MM.1S (cell line): Measurements from ENCODE around the gene THOC1.
"Not testable (repeated sequence)": the region's sequence is repeated elsewhere in the genome, so short reads cannot be mapped to it uniquely, and the experiment has no call there.

Experiments
- DNase-seq: peaks from one replicate; pipeline ENCODE4 v3.0.0-alpha.2; 2015
- H2AFZ ChIP-seq: fragments of 300-600 bp; sonication (generic); 2 replicates; pipeline ENCODE4 v1.6.0; 2016; ENCODE audit warnings: antibody characterized with exemption, low read length
- H3F3A ChIP-seq: fragments of 300-600 bp; sonication (generic); 2 replicates; pipeline ENCODE4 v1.6.1; 2016; ENCODE audit warnings: mild to moderate bottlenecking, antibody characterized with exemption, low read length, moderate library complexity, mixed read lengths; ENCODE audit not compliant: insufficient read depth
- H3K27ac ChIP-seq: fragments of 300-600 bp; sonication (generic); 2 replicates; pipeline ENCODE4 v1.5.1; 2016; ENCODE audit warnings: mild to moderate bottlenecking, low read length
- H3K27me3 ChIP-seq: fragments of 300-600 bp; sonication (generic); replicated peaks from 2 replicates; pipeline ENCODE4 v1.6.0; 2016; ENCODE audit warnings: low read length; ENCODE audit not compliant: insufficient read depth
- H3K36me3 ChIP-seq: fragments of 300-600 bp; sonication (generic); replicated peaks from 2 replicates; pipeline ENCODE4 v1.6.1; 2016; ENCODE audit warnings: mild to moderate bottlenecking, low read length, mixed read lengths; ENCODE audit not compliant: insufficient read depth
- H3K4me1 ChIP-seq: fragments of 300-600 bp; sonication (generic); 2 replicates; pipeline ENCODE4 v1.6.1; 2016; ENCODE audit warnings: low read length, mixed read lengths
- H3K4me2 ChIP-seq: fragments of 300-600 bp; sonication (generic); 2 replicates; pipeline ENCODE4 v1.6.0; 2016; ENCODE audit warnings: low read depth, low read length
- H3K4me3 ChIP-seq: fragments of 300-600 bp; sonication (generic); 2 replicates; pipeline ENCODE4 v1.5.1; 2016; ENCODE audit warnings: low read length, mixed read lengths
- H3K79me2 ChIP-seq: fragments of 300-600 bp; sonication (generic); 2 replicates; pipeline ENCODE4 v1.6.1; 2016; ENCODE audit warnings: mixed run types, low read length, mixed read lengths
- H3K9ac ChIP-seq: fragments of 300-600 bp; sonication (generic); 2 replicates; pipeline ENCODE4 v1.6.1; 2016; ENCODE audit warnings: low read length, mixed read lengths
- H3K9me2 ChIP-seq: fragments of 300-600 bp; sonication (generic); replicated peaks from 2 replicates; pipeline ENCODE4 v1.6.1; 2016; ENCODE audit warnings: mild to moderate bottlenecking, low read length, mixed read lengths; ENCODE audit not compliant: insufficient read depth
- H3K9me3 ChIP-seq: fragments of 300-600 bp; sonication (generic); replicated peaks from 2 replicates; pipeline ENCODE4 v1.6.1; 2016; ENCODE audit warnings: mild to moderate bottlenecking, low read length, mixed read lengths; ENCODE audit not compliant: insufficient read depth
- H4K20me1 ChIP-seq: fragments of 300-600 bp; sonication (generic); 2 replicates; pipeline ENCODE4 v1.6.1; 2016; ENCODE audit warnings: mild to moderate bottlenecking, low read length, moderate library complexity, mixed read lengths; ENCODE audit not compliant: insufficient read depth
- CTCF ChIP-seq: fragments of 300-600 bp; sonication (generic); IDR thresholded peaks from 2 replicates; pipeline ENCODE4 v1.5.1; 2016; ENCODE audit warnings: antibody characterized with exemption, low read length, mixed read lengths
- EZH2 ChIP-seq: fragments of 300-600 bp; sonication (generic); optimal IDR thresholded peaks from 2 replicates; pipeline ENCODE3; 2017; ENCODE audit warnings: low read depth, mild to moderate bottlenecking, antibody characterized with exemption, low read length, mixed read lengths
- EZH2phosphoT487 ChIP-seq: fragments of 300-600 bp; sonication (generic); IDR thresholded peaks from 2 replicates; pipeline ENCODE4 v1.6.1; 2018; ENCODE audit warnings: antibody characterized with exemption, low read length

The THOC1 gene

GRCh38 chr18:313931-314330, 46.1 kb upstream of the THOC1 start:
- no peak overlapping the region for H2AFZ ChIP-seq
- no peaks in the 10 kb centered on the region for H3F3A ChIP-seq
- no peaks in the 10 kb centered on the region for H3K9me3 ChIP-seq

GRCh38 chr18:312415-312814, 44.6 kb upstream of the THOC1 start:
- Histone ChIP-seq H2AFZ (no peak overlapping the region), H3K27me3 (no peaks in the 10 kb centered on the region), H3K9me3 (no peaks in the 10 kb centered on the region), H3K27ac (no peak overlapping the region), H4K20me1 (no peaks in the 10 kb centered on the region), H3K4me1 (no peaks in the 10 kb centered on the region), H3K79me2 (no peaks in the 10 kb centered on the region), H3K4me2 (no peak overlapping the region), H3K4me3 (no peak overlapping the region), H3K36me3 (no peaks in the 10 kb centered on the region), H3K9ac (no peak overlapping the region), H3F3A (no peaks in the 10 kb centered on the region), H3K9me2 (no peaks in the 10 kb centered on the region)
- no peak for DNase-seq
- TF ChIP-seq EZH2phosphoT487 (no peak), CTCF (no peak), EZH2 (no peak)

More at GRCh38 chr18:313931-314330, 46.1 kb upstream of the THOC1 start:
- no peaks in the 10 kb centered on the region for H3K9me2 ChIP-seq
- H3K4me2 ChIP-seq = no peak overlapping the region
- no peaks in the 10 kb centered on the region for H4K20me1 ChIP-seq
- no peaks in the 10 kb centered on the region for H3K27me3 ChIP-seq
- no peak overlapping the region for H3K27ac ChIP-seq
- no peaks in the 10 kb centered on the region for H3K79me2 ChIP-seq
- no peak overlapping the region for H3K9ac ChIP-seq
- no peak overlapping the region for H3K4me3 ChIP-seq
- no peak for DNase-seq
- TF ChIP-seq EZH2phosphoT487 (no peak), EZH2 (no peak)
- H3K36me3 ChIP-seq = no peaks in the 10 kb centered on the region
- H3K4me1 ChIP-seq = no peaks in the 10 kb centered on the region

GRCh38 chr18:310042-310441, 42.2 kb upstream of the THOC1 start:
- H3F3A ChIP-seq = no peaks in the 10 kb centered on the region
- H3K27ac ChIP-seq = no peak overlapping the region
- no peaks in the 10 kb centered on the region for H4K20me1 ChIP-seq
- H3K9me2 ChIP-seq = no peaks in the 10 kb centered on the region
- no peaks in the 10 kb centered on the region for H3K9me3 ChIP-seq
- no peak overlapping the region for H2AFZ ChIP-seq
- H3K9ac ChIP-seq = no peak overlapping the region
- H3K27me3 ChIP-seq = no peaks in the 10 kb centered on the region
- no peaks in the 10 kb centered on the region for H3K36me3 ChIP-seq
- DNase-seq = no peak
- H3K4me1 ChIP-seq = no peaks in the 10 kb centered on the region
- H3K79me2 ChIP-seq = no peaks in the 10 kb centered on the region
- TF ChIP-seq EZH2 = no peak
- TF ChIP-seq CTCF = no peak
- H3K4me2 ChIP-seq = no peak overlapping the region
- H3K4me3 ChIP-seq = no peak overlapping the region

- not testable (repeated sequence) for H3K4me1 ChIP-seq, H4K20me1 ChIP-seq, H2AFZ ChIP-seq, H3K9me3 ChIP-seq, DNase-seq, H3K27me3 ChIP-seq, H3K9ac ChIP-seq, H3K27ac ChIP-seq, H3K79me2 ChIP-seq, H3K9me2 ChIP-seq, H3K4me2 ChIP-seq, H3F3A ChIP-seq, H3K36me3 ChIP-seq, H3K4me3 ChIP-seq
Observed at GRCh38 chr18:308086-308485, 40.2 kb upstream of the THOC1 start.
